Measurements from ENCODE around the gene LRMDA.
A peak's percentile ranks its signal among the peaks of the same experiment; 100 is the strongest.

Gene LRMDA

GRCh38 chr10:76036111-76036940 is 604.9 kb downstream of the LRMDA start:
- H3K27me3 ChIP-seq, result no peaks in the 10 kb centered on the region
- peak overlapping the region; percentile 24 to 36 for H3K4me3 ChIP-seq
- peaks cover 0 to 7% (median 0%) of the 10 kb centered on the region in 3 donors for H3K9me3 ChIP-seq
- TF ChIP-seq, protein P1, sequence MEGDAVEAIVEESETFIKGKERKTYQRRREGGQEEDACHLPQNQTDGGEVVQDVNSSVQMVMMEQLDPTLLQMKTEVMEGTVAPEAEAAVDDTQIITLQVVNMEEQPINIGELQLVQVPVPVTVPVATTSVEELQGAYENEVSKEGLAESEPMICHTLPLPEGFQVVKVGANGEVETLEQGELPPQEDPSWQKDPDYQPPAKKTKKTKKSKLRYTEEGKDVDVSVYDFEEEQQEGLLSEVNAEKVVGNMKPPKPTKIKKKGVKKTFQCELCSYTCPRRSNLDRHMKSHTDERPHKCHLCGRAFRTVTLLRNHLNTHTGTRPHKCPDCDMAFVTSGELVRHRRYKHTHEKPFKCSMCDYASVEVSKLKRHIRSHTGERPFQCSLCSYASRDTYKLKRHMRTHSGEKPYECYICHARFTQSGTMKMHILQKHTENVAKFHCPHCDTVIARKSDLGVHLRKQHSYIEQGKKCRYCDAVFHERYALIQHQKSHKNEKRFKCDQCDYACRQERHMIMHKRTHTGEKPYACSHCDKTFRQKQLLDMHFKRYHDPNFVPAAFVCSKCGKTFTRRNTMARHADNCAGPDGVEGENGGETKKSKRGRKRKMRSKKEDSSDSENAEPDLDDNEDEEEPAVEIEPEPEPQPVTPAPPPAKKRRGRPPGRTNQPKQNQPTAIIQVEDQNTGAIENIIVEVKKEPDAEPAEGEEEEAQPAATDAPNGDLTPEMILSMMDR (IDR thresholded peaks at IDR 0.05), result peak; percentile 88 to 95
- intact Hi-C loops (cut with DNase I; ENCODE audit: low total_unique reads), result loop anchor here (5.0 to 10.0 kb wide), 2 partner anchors 508 to 639 kb away; no protein-coding TSS in a partner anchor
- no peaks in the 10 kb centered on the region for H3K36me3 ChIP-seq
- DNase-seq, result peak; percentile 75 to 88
- peak overlapping the region; percentile 11 to 39 for H3K27ac ChIP-seq
- peaks cover 0 to 35% (median 10%) of the 10 kb centered on the region in 4 donors for H3K4me1 ChIP-seq

GRCh38 chr10:76036962-76037361 is 605.5 kb downstream of the LRMDA start:
- Histone ChIP-seq H3K27me3 (no peaks in the 10 kb centered on the region), H3K27ac (peak overlapping the region; percentile 5 to 39), H3K9me3 (peaks cover 0 to 7% (median 0%) of the 10 kb centered on the region in 3 donors), H3K36me3 (no peaks in the 10 kb centered on the region), H3K4me3 (no peak overlapping the region), H3K4me1 (peaks cover 0 to 35% (median 10%) of the 10 kb centered on the region in 4 donors)
- intact Hi-C loops (cut with DNase I; ENCODE audit: low total_unique reads), result loop anchor here (5.0 to 10.0 kb wide), 2 partner anchors 508 to 640 kb away; no protein-coding TSS in a partner anchor
- TF ChIP-seq, protein P1 (IDR thresholded peaks at IDR 0.05), result no peak
- no peak for DNase-seq

DNA sequence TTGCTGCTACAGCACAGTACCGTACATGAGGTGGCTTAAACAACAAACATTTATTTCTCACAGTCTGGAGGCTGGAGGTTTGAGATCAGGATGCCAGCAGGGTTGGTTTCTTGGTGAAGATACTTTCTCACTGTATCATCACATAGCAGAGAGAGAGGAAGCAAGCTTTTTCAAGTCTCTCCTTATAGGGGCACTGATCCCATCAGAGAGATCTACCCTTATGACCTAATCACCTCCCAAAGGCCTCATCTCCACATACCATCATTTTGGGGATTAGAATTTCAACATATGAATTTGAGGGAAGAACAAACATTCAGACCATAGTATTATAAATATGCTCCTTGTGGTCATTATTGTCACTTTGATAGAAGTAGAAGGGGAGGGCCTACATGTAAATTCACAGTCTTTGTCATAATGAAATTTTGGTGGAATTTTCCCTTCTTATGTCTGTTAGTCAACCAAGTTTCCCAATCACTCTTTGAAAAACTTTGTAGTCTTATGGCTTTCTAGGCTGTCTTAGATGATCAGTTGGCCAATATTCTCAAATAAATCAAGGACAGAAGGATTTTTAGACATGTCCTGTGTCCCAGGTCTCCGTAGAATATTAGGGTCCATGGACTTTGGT is 606.2 kb downstream of the LRMDA start:
- H3K27ac ChIP-seq, result no peak overlapping the region
- H3K27me3 ChIP-seq, result no peaks in the 10 kb centered on the region
- intact Hi-C loops (cut with DNase I; ENCODE audit: low total_unique reads), result loop anchor here (5.0 to 10.0 kb wide), 2 partner anchors 507 to 640 kb away; no protein-coding TSS in a partner anchor
- H3K4me1 ChIP-seq, result peaks cover 0 to 35% (median 10%) of the 10 kb centered on the region in 4 donors
- peaks cover 0 to 7% (median 0%) of the 10 kb centered on the region in 3 donors for H3K9me3 ChIP-seq
- H3K36me3 ChIP-seq, result no peaks in the 10 kb centered on the region
- TF ChIP-seq, protein P1 (IDR thresholded peaks at IDR 0.05), result no peak
- DNase-seq, result no peak
- no peak overlapping the region for H3K4me3 ChIP-seq

DNA sequence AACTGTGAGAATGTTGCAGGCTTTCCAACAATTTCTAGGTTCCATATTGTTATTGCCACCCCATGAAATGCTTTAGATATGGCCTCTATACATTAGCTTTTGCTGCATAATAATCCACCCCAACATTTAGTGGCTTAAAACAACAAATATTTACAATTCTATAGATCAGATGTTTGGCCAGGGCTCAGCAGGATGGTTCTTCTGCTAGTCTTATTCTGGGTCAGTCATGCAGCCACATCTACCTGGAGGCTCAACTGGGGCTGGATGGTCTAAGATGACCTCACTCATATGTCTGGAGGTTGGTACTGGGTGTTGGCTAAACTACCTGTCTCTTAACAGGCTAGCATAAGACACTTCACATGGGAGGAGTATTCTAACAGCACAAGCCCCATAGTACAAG is 607.3 kb downstream of the LRMDA start:
- Histone ChIP-seq H3K4me3 (no peak overlapping the region), H3K27me3 (no peaks in the 10 kb centered on the region), H3K27ac (no peak overlapping the region), H3K9me3 (peaks cover 0 to 7% (median 0%) of the 10 kb centered on the region in 3 donors), H3K36me3 (no peaks in the 10 kb centered on the region), H3K4me1 (peaks cover 0 to 29% (median 8%) of the 10 kb centered on the region in 4 donors)
- DNase-seq, result no peak
- intact Hi-C loops (cut with DNase I; ENCODE audit: low total_unique reads), result loop anchor here (5.0 to 10.0 kb wide), 2 partner anchors 506 to 641 kb away; no protein-coding TSS in a partner anchor
- TF ChIP-seq, protein P1 (IDR thresholded peaks at IDR 0.05), result no peak

- no peaks in the 10 kb centered on the region for H3K27me3 ChIP-seq
- no peak for DNase-seq
- intact Hi-C loops (cut with DNase I; ENCODE audit: low total_unique reads), result no loop called here
- no peak overlapping the region for H3K27ac ChIP-seq
- H3K36me3 ChIP-seq, result no peaks in the 10 kb centered on the region
- TF ChIP-seq, protein P1 (IDR thresholded peaks at IDR 0.05), result no peak
- H3K9me3 ChIP-seq, result peaks cover 0 to 7% (median 0%) of the 10 kb centered on the region in 3 donors
- no peak overlapping the region for H3K4me3 ChIP-seq
- peaks cover 0 to 14% (median 7%) of the 10 kb centered on the region in 4 donors for H3K4me1 ChIP-seq
Observed at GRCh38 chr10:76040107-76040829, 608.8 kb downstream of the LRMDA start.

Measured in tibial artery (tissue), 4 donors.